Measurements from ENCODE around the gene RPL23.

- TF ChIP-seq POLR2A (IDR thresholded peaks at IDR 0.05; ENCODE audit: low read depth, low read length) (no peak), POLR2AphosphoS5 (IDR thresholded peaks at IDR 0.05; ENCODE audit: low read depth, low read length) (no peak), TAF1 (IDR thresholded peaks at IDR 0.05; ENCODE audit: low read depth, low read length) (no peak), POU2F2 (IDR thresholded peaks at IDR 0.05; ENCODE audit: low read depth, low read length) (no peak), SPI1 (IDR thresholded peaks at IDR 0.05; ENCODE audit: low read depth, low read length) (no peak), PAX5 (IDR thresholded peaks at IDR 0.05; ENCODE audit: insufficient read depth, low read length, severe bottlenecking) (no peak)
Observed at GRCh38 chr17:38844261-38844757, 9.2 kb downstream of the RPL23 start.

Data from GM12891 (cell line).